Astrocyte of the spinal cord (primary cell): ENCODE data around the gene HNF4A.
A peak's percentile ranks its signal among the peaks of the same experiment; 100 is the strongest.

Source experiments
- DNase-seq: peaks from one replicate; pipeline ENCODE4 v3.0.0; 2011; ENCODE audit warnings: low read depth, low spot score
- H3K4me3 ChIP-seq: 2 replicates; pipeline ENCODE4 v1.5.1; 2011; ENCODE audit warnings: low read depth, mild to moderate bottlenecking, low read length, moderate library complexity
- in situ Hi-C: cut with HindIII; loops from 2 replicates; pipeline ENCODE4 v1.10.0; 2017; ENCODE audit warnings: low sequenced_read_pairs
- TF ChIP-seq, protein P1 (sequence below): IDR thresholded peaks from 2 replicates; pipeline ENCODE4 v1.5.1; 2012; ENCODE audit warnings: low read depth, mild to moderate bottlenecking, low read length, inconsistent platforms

Gene HNF4A

DNA sequence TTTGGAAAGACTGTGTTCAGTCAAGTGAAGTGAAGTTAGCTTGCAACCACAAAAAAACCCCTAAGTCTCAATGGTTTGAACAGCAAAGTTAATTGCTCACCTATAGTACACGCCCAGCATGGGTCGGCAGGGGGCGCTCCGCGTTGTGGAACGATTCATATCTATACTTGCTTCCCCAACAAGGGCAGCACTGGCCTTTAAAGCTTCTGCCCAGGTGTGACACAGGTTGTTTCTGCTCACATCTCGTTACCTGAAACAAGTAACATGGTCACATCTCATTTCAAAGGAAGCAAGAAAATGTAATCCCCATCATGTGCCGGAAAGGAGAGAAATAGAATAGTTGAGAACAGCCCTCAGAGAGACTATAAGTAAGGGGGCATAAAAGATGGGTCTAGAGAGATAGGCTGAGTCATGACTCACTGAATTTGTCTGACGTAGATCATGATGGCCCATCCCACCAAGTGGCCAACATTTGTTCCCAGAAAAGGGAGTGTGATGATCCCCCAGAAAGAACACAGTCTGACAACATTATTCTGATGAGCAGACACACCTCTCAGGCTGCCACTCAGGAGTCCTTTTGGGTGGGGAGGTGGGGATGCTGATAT, 29.0 kb downstream of the HNF4A start:
- no peak overlapping the region for H3K4me3 ChIP-seq

DNA sequence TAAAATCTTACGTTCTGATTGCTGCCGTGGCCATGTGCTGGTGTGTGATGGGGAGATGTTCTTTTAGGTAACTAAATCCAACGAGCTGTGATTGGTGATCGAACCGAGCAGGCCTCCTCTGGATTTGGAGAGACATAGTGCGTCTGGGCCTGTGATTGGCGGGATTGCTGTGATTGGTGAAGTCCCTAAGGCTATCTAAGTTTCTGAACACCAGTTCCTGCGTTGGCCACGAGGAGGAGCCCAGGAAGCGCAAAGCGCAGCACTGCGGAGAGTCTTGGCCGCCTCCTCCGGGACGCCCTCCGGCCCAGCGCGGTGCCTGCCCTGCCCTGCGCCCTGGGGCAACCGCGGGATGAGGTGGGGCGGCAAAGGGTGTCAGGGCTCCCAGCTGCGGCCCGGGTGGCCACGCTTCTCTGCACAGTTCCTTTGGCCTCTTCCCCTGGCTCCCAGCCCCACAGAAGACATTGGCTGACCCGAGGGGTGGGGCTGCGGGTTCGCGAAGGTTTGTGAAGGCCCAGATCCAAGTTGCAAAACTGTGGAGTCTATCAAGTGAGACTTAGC, 33.0 kb downstream of the HNF4A start:
- in situ Hi-C loops, result loop anchor here (10.0 kb wide), 1 partner anchor 76 kb away; no protein-coding TSS in a partner anchor
- TF ChIP-seq, protein P1, sequence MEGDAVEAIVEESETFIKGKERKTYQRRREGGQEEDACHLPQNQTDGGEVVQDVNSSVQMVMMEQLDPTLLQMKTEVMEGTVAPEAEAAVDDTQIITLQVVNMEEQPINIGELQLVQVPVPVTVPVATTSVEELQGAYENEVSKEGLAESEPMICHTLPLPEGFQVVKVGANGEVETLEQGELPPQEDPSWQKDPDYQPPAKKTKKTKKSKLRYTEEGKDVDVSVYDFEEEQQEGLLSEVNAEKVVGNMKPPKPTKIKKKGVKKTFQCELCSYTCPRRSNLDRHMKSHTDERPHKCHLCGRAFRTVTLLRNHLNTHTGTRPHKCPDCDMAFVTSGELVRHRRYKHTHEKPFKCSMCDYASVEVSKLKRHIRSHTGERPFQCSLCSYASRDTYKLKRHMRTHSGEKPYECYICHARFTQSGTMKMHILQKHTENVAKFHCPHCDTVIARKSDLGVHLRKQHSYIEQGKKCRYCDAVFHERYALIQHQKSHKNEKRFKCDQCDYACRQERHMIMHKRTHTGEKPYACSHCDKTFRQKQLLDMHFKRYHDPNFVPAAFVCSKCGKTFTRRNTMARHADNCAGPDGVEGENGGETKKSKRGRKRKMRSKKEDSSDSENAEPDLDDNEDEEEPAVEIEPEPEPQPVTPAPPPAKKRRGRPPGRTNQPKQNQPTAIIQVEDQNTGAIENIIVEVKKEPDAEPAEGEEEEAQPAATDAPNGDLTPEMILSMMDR, result peak; percentile 83
- DNase-seq, result peak; percentile 47
- no peak overlapping the region for H3K4me3 ChIP-seq

More for the DNA sequence above, 29.0 kb downstream of the HNF4A start:
- peak; percentile 62 for DNase-seq
- TF ChIP-seq, protein P1, result peak; percentile 93
- in situ Hi-C loops, result loop anchor here (10.0 kb wide), 1 partner anchor 80 kb away; no protein-coding TSS in a partner anchor

DNA sequence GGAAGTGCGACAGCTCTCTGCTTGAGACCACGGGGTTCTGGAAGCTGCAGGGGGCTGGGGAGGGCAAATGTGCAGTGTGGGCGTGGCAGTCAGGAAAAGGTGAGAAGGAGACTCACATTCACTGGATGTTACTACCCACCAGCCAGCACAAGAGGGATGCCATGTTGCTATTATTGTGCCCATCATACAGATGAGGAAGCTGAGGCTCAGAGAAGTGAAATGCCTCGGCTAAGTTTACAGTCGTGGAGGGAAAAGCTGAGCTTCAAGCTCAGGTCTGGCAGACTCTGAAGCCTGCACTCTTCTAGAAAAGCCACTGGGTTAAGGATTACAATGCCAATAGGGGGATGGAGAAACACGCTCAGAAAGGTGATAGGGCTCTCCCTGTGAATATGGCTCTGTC, 34.4 kb downstream of the HNF4A start:
- TF ChIP-seq, protein P1, result no peak
- DNase-seq, result no peak
- no peak overlapping the region for H3K4me3 ChIP-seq
- in situ Hi-C loops, result loop anchor here (10.0 kb wide), 1 partner anchor 75 kb away; no protein-coding TSS in a partner anchor

DNA sequence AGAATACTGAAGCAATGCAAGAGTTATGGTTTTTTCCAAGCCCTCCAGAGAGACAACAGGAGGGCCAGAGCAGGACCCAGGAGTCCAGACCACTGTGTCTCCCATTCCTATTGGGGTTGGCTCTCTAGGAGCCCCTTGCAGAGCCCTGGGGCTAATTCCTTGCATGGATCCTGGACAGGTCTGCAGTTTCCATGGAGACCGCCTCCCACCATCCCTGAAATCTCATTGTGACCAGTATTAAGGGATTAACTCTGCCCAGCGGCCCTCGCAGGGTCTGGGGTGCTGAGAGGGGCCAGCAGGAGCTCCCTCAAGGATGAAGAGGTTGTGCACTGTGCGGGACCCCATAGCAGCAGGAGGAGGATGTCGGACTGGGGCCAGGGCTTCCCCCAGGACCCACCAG, 34.8 kb downstream of the HNF4A start:
- TF ChIP-seq, protein P1, result no peak
- no peak overlapping the region for H3K4me3 ChIP-seq
- DNase-seq, result no peak
- in situ Hi-C loops, result no loop called here

DNA sequence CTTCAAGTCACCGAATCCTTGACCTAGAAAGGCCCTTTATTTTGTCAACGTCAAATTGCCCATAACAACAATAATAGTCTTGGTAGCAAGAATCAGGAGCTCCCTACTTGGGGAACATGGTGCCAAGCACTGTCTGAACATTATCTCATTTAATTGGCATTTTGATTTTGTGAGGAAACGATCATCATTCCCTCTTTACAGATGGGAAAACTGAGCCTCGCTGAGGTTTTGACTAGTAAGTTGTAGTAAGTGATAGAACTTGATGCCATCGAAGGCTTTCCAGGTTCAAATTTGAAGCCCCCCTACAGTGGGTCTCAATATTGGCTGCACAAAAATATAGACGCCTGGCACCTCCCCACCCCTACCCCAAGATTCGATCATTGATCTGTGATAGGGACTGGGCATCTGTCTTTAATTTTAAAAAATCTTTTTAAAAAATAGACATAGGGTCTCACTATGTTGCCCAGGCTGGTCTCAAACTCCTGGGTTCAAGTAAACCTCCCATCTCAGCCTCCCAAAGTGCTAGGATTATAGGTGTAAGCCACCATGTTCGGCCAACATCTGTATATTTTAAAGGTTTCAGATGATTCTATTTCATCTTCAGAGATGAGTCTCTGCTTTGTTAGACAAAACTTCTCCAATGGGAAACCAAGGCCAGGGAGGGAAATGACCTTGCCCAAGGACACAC, 36.7 kb downstream of the HNF4A start:
- in situ Hi-C loops, result no loop called here
- no peak overlapping the region for H3K4me3 ChIP-seq
- TF ChIP-seq, protein P1, result no peak
- no peak for DNase-seq

DNA sequence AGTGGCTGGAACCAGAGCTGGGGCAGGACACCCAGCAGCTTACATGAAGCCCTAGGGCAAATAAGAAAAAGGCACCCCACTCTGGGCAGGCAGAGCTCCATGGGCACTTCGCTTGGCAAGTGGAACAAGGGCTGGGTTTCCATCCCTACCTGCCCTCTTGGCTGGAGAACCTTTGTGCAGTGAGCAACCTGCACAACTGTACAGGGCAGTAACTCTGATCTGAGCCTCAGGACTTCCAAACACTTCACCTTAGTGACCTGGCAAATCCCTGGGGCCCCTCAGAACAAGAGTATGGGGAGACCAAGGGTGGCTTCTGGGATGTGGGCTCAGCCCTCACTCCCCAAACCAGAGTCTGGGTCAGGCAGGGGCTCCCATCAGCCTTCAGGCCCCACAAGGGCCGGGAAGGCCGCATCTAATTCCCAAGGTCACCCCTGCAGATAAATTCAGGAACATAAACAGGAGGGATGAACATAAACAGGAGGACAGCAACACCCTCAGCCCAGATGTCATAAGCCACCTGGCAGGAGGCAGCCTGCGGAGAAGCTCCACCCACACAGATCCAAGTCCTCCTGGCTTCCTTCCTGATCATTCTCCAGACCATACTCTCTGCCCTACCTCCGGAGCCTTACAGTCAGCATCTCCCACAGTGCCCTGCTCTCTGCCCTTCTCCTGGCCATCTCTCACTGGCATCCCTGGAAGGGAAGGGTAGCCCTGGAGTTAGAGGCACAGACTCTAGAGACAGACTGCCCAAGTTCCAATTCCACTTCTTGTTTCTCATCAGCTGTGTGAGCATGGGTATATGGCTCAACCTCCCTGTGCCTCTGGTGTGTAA, 37.5 kb downstream of the HNF4A start:
- no peak for DNase-seq
- TF ChIP-seq, protein P1, result no peak
- no peak overlapping the region for H3K4me3 ChIP-seq
- in situ Hi-C loops, result no loop called here
